Activated naive CD4-positive, alpha-beta T cell treated with Interleukin-2 at 50 U/mL for 16 hours (primary cell): ENCODE measurements around the gene KPNA2.
"Not testable (repeated sequence)": the region's sequence is repeated elsewhere in the genome, so short reads cannot be mapped to it uniquely, and the experiment has no call there.

Experiments used
- DNase-seq: peaks from one replicate; pipeline ENCODE4 v3.0.0-alpha.2; 2020

KPNA2 gene

DNA sequence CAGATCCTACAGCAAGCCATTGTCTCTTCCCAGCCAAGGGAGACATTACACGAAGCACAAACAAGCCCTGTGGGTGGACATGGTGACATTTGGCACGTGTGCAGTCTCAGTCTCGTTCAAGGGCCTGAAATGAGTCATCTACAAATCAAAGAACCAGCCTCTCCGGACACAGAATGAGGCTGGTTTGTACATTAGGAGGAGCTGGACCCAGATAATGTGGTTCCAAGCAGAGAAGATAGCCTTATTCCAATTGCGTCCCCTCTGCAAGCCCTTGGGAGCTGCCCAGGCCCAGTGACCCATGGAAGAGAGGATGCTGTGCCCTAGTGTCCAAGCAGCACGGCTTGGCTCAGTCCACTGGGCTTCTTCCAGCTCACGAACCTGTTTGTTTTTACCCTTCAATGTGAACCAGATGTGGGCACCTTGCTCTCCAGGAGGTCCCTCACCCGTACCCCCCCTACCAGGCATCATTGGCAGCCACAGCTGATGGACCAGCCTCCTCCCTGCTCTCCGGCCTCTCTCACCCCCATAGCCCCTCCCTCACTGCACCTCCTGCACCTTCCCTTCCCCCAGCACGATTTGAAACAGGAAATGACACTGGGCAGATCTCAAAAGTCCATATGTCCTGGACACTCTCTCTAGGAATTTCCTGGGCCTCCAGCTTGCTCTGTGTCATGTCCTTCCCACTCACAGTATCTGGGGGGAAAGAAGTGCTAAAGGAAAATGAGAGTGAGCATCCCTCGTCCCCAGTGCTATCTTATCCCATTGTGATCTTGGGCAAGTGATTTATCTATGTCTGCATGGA lies 26.2 kb downstream of the KPNA2 start:
- DNase-seq = no peak

DNA sequence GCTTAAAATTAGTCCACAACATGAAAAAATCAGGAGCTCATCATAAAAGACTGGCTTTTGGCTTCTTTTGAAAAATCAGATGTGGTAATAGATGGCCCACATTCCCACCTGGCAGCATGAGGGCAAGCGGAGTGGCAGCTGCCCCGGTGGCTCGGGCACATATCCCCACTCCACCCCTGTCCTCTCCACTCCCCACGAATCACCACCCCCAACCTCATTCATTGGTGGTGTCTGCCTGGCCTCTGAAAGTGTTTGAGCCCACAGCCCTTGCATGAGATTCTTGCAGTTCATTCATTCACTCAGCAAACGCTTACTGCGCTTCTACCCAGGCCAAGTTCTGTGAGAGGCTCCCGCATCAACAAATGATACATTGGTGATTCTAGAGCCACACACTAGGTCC lies 29.8 kb downstream of the KPNA2 start:
- DNase-seq = not testable (repeated sequence)

DNA sequence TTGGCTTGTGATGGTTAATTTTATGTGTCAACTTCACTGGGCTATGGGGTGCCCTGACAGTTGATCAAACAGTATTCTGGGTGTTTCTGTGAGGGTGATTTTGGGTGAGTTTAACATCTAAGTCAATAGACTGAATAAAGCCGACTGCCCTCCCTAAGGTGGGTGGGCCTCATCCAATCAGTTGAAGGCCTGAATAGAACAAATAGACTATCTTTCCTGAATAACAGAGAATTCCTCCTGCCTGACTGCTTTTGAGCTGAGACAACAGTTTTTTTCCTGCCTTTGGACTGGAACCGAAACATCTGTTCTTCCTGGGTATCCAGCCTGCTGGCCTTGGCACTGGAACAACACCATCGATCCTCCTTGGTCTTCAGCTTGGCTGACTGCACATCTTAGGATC lies 33.0 kb downstream of the KPNA2 start:
- not testable (repeated sequence) for DNase-seq

DNA sequence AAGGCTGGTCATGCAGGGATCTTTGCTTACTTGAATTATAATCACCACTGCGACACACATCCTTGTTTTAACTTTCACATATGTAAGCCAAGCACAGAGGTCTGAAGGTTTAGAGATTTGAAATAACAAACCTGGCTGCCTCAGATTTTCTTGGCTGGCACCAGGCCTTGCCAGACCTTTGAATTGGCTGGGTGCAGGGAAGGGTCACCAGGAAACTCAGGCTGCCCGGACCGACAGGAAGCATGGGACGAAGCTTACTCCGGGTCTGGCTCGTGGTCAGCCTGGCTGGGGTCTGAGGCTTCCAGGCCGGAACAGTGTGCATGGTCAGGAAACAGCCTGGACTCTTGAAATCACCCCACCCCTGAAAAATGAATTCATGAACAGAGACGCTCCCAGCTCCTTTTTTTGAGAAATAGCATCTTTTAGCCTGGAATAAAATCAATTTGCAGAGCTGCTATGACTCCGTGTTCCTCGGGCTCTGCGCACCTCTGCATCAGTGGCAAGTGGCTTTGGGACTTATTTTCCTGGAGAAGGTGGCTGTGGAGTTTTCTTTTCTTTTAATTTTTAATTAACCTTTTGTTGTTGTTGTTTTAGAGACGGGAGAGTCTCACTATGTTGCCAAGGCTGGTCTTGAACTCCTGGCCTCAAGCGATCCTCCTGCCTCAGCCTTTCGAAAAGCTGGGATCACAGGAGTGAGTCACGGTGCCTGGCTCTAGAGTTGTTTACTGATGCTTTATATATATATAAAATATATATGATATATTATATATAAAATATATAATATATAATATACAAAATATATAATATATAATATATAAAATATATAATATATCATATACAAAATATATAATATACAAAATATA lies 35.3 kb downstream of the KPNA2 start:
- not testable (repeated sequence) for DNase-seq

DNA sequence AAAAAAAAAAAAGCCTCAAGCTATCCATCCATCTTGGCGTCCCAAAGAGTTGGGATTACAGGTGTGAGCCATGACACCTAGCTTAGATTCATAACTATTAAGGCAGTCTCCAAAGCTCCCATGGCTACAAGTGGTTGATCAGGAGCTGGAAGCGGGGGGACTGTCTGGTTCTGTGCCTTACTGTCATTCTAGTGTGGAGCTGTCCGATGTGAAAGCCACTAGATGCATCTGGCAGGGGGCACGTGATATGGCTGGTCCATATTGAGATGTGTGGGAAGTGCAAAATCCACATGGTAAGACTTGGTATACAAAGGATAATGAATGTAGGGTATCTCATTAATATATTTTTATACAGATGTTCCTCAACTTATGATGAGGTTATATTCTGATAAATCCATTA lies 38.7 kb downstream of the KPNA2 start:
- DNase-seq = no peak

DNA sequence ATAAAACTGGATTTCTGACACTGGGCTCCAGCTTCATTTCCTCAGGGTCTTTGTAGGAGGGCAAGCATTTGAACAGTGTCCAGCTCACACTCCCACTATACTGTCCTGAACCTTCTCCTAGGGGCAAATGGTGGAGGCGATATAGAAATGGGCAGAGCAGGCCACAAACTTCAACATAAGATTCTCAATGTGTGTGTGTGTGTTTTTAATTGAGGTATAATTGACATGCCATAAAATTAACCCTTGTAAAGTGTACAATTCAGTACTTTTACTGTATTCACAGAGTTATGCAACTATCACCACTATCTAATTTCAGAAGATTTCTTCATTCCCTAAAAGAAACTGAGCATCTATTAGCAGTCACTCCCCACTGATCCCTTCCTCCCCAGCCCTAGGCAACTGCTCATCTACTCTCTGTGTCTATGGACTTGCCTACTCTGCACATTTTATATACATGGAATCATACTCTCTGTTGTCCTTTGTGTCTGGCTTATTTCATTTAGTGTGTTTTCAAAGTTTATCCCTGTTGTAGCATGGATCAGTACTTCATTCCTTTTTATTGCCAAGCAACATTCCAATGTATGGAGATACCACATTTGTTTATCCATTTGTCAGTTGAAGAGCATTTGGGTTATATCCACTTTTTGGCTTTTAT lies 40.5 kb downstream of the KPNA2 start:
- not testable (repeated sequence) for DNase-seq

DNA sequence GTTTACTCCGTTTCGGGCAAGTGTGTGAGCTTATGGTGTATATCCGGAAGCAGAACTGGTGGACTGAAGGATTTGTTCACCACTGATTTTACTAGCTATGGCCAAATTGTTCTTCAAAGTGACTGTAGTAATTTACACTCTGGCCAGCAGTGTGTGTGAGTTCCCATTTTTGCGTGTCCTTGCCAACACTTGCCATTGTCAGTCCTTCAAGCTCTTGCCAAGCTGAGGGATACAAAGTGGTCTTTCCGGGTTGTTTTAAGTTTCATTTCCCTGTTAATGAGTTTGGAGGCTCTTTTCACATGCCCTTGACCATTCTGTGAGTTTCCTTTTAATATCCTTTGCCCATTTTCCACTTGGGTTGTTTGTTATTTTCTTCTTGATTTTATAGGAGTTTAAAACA lies 42.0 kb downstream of the KPNA2 start:
- DNase-seq = not testable (repeated sequence)

DNA sequence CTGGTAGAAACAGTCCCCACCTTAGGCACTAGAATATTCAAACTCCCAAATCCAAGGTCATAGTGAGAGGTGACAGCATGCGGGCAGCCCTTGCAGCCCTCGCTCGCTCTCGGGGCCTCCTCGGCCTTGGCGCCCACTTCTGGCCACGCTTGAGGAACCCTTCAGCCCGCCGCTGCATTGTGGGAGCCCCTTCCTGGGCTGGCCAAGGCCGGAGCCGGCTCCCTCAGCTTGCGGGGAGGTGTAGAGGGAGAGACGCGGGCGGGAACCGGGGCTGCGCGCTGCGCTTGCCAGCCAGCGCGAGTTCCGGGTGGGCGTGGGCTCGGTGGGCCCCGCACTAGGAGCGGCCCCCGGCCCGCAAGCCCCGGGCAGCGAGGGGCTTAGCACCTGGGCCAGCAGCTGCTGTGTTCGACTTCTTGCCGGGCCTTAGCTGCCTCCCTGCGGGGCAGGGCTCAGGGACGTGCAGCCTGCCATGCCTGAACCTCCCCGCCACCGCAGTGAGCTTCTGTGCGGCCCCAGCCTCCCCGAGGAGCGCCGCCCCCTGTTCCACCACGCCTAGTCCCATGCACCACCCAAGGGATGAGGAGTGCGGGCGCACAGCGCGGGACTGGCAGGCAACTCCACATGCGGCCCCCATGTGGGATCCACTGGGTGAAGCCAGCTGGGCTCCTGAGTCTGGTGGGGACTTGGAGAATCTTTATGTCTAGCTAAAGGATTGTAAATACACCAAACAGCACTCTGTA lies 45.0 kb downstream of the KPNA2 start:
- no peak for DNase-seq

DNA sequence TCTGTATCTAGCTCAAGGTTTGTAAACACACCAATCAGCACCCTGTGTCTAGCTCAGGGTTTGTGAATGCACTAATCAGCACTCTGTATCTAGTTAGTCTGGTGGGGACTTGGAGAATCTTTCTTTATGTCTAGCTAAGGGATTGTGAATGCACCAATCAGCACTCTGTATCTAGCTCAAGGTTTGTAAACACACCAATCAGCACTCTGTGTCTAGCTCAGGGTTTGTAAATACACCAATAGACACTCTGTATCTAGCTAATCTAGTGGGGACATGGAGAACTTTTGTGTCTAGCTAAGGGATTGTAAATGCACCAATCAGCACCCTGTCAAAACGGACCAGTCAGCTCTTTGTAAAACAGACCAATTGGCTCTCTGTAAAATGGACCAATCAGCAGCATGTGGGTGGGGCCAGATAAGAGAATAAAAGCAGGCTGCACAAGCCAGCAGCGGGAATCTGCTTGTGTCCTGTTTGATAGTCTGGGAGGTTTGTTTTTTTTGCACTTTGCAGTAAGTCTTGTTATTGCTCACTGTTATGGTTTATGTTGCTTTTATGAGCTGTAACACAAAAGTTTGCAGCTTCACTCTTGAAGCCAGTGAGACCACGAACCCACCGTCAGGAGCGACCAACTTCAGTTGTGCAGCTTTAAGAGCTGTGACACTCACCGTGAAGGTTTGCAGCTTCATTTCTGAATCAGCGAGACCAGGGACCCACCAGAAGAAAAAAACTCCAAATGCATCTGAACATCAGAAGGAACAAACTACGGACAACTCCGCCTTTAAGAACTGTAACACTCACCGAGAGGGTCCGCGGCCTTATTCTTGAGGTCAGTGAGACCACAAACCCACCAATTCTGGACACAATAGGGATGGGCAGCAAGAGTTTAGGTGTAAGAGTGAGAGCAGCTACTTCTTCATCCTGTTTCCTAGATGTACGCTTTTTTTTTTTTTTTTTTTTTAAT lies 46.0 kb downstream of the KPNA2 start:
- DNase-seq = not testable (repeated sequence)

DNA sequence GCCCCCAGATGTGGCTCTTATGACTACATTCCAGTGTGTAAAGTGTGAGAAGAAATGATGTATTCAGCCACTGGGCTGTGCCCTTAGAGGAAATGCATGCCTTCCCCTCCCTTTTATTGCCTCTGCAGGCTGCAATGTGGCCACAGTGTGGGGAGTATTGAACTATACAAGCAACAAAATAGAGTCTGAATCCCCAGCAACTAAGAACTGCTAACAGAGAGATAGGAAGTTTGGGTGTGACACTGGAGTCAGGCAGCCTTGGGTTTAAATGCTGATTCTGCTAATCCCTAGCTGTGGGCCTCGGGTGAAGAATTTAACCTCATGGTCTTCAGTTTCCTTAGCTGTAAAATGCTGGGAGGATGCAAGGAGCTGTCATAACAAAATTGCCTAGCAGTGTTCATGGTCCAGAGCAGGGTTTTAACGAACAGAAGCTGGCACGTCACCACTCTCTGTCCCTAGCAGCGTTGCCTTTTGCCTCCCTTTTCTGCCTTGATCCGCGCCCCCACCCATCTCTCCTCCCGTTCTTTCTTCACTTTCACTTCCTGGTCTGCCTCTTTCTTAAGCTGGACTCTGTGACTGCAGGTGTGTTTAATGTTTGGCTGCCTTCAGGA lies 50.3 kb downstream of the KPNA2 start:
- no peak for DNase-seq

DNA sequence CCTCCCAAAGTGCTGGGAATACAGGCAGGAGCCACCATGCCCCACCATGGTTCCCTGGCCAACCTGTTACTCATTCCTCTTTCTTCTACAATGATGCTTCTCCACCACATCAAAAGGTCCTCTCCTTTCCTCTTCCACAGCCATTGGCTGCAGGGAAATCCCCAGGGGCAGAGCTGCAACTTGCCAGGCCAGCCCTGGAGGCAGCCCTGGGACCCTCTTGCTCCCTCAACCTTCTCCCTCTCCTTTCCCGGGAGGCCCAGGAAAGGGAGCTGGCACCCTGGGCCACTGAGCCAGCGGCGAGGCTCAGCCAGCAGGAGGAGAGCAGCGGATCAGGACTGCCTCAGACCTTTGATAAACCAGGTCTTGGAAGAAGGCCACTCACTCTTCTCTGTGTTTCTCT lies 51.1 kb downstream of the KPNA2 start:
- not testable (repeated sequence) for DNase-seq

DNA sequence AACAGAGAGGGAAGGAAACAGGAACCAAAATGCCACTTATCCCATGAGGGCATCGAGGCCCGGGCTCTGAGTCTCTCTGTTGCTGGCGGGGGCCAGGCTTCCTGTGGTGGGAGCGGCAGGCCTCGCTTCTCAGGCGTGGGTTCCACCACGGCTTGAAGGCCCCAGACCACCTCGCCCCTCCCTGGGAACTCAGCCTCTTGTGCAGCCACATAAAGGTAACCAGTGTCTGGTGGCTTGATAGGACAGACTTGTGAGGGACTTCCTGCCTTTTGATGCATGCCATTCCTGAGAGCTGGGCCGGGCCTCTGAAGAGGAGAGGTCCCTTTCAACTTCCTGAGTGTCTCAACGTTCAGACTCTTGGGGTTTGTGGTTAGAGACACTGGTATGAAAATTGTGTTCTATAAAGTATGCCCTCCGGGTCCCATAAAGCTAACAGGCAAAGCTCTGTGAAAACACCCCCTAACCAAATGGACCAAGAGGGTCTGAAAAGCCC lies 51.6 kb downstream of the KPNA2 start:
- DNase-seq = peak; percentile 24

DNA sequence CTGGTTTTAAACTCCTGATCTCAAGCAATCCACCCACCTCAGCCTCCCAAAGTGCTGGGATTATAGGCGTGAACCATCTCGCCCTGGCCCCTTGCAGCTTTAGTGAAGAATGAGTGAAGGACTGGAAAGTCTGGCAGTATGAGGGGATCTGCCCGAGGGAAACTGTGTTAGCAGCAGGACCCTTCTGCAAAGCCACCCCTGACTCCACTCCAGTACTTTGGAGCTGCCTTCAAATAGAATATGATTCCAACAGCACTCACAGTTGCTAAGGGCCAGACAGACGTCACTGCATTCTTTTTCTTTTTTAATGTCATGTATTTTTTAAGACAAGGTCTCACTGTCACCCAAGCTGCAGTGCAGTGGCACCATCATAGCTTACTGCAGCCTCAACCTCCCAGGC lies 52.3 kb downstream of the KPNA2 start:
- no peak for DNase-seq

DNA sequence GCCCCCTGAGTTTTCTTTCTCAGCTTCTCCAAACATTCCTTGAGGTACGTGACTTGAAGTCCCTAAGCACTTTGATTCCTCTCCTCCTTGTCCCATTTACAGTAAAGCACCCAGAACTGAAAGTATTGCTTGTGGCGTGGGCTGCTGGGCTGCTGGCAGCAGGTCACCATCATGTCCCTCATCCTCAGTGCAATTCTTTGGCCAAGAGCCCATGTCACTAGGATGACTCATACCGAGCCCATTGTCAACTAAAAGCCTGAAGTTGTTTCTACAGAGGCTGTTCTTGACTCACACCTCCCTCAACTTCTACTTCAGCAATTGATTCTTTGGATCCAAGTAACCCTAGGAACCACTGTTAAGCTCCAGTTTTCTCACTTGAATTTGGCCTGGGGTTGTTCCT lies 54.3 kb downstream of the KPNA2 start:
- DNase-seq = no peak

DNA sequence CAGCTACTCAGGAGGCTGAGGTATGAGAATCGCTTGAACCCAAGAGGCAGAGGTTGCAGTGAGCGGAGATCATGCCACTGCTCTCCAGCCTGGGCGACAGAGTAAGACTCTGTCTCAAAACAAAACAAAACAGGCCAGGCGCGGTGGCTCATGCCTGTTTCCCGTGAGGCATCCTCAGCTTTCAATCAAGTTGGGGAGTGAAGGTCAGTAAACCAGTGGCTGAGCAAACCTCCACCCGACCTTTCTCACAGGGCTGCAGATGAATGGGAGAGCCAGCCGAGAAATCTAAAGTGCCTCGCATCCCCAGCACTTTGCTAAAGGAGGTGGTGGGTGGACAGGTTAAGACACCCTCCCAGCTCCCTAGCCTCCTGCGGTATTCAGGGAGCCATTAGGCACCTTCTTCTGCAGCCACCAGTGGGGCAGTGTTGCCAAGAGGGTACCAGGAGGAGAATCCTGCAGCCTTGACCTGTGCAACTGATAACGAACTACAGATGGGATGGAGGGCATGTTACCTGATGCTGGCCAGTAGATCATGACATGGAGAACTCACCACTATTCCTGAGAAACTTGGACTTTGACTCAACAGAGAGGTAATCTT lies 59.0 kb downstream of the KPNA2 start:
- no peak for DNase-seq

DNA sequence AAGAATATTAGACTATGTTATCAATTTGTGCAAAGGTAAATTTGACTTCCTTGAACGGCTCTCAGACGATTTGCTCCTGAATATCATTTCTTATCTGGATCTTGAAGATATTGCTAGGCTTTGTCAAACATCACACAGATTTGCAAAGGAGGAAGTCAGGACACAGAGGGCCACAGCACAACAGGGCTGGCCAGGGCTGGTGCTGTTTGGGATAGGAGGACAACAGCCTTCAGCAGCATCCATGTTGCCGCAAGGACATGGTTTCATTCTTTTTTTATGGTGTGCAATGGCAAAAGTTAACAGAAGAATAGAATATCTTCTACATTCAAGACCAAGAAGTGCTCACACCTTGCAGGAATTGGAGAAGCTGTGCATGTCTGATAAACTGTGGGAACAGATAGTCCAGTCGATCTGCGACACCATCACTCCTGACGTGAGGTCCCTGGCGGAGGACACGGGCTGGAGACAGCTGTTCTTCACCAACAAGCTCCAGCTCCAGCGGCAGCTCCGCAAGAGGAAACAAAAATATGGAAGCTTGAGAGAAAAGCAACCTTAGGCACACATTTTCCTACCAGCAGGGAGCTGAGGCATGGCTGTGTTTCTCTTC lies 59.8 kb downstream of the KPNA2 start:
- DNase-seq = no peak

DNA sequence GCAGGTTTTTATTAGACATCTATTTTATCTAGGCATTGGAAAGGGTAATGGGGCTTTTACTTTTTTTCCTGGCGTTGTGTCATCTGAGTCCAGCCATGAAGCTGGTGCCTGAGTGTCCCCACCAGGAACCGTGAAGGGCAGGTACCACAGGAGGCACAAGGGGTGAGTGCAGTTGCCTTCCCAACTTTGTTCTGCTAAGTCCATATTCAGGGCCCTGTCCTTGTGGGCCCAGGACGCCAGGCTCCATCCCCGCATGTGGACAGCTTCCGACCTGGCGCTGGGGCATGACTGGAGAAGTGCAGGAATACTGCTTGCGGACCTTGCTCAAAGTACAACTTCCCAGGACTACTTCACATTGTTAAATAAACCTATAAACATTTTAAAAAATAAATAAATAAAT lies 60.6 kb downstream of the KPNA2 start:
- no peak for DNase-seq
